Measurements from ENCODE around the gene JAZF1. TPM values are rescaled to one million over a fixed set of nuclear protein-coding genes. Genes with fewer than 3 reads are reported as not detected.
A peak's percentile ranks its signal among the peaks of the same experiment; 100 is the strongest.

JAZF1 gene
- total and polyA plus RNA-seq, 2 of the 4 experiments (the other 2 are of a cell fraction) = 8.4 to 10.5 TPM

- no peak for TF ChIP-seq RFX5 (IDR thresholded peaks at IDR 0.05; ENCODE audit: low read depth, low read length)
- TF ChIP-seq MAZ (IDR thresholded peaks at IDR 0.05; ENCODE audit: borderline replicate concordance, low read depth, low read length) = no peak
- TF ChIP-seq CEBPB (IDR thresholded peaks at IDR 0.05; ENCODE audit: low read depth, low read length) = peak; percentile 86
- TF ChIP-seq MAFK (IDR thresholded peaks at IDR 0.05; ENCODE audit: low read depth, low read length) = no peak
- no peak for TF ChIP-seq BHLHE40 (IDR thresholded peaks at IDR 0.05; ENCODE audit: low read depth, low read length)
- no peak for TF ChIP-seq ELK1 (IDR thresholded peaks at IDR 0.05; ENCODE audit: borderline replicate concordance, low read depth, low read length)
- BruUV-seq (replicated peaks) = no TSS peak
- intact Hi-C loops (cut with micrococcal nuclease) (no loop called here), dilution Hi-C loops (cut with HindIII; ENCODE audit: low sequenced_read_pairs, unreplicated experiment) (no loop called here), in situ Hi-C loops (cut with MboI; ENCODE audit: low sequenced_read_pairs) (no loop called here)
- no peak overlapping the region for H3K23ac ChIP-seq (ENCODE audit: low read depth, low read length)
- no peak overlapping the region for H2AK9ac ChIP-seq (replicated peaks; ENCODE audit: low read depth, low read length, poor library complexity)
- WGBS, 2 experiments (ENCODE audit: extremely low coverage in 2 of 2, insufficient read length in 1 of 2) = 90% methylated on average over 9 of the region's 14 CpGs; no CpG with 5 or more reads in 1 of the 2 experiments
- H3K79me1 ChIP-seq (ENCODE audit: low read depth in 1 of 2, low read length in 2 of 2) = peaks cover 16 to 44% of the 10 kb centered on the region in 2 experiments; a peak in 3 of 4 replicates
- no peaks in the 10 kb centered on the region for H3K27me3 ChIP-seq (ENCODE audit: control insufficient read depth, insufficient read depth, low read length)
- H4K91ac ChIP-seq (ENCODE audit: insufficient read depth, low read depth, low read length) = no peak overlapping the region
- H2BK5ac ChIP-seq (ENCODE audit: low read depth, low read length, poor library complexity, severe bottlenecking) = no peak overlapping the region
- no peak overlapping the region for H3K56ac ChIP-seq (ENCODE audit: extremely low read depth, insufficient read depth, low read length)
- DNase-seq (no peak), ATAC-seq (ENCODE audit: low read depth) (no peak)
- no peak overlapping the region for H2AK5ac ChIP-seq (ENCODE audit: low read depth, low read length)
- no peaks in the 10 kb centered on the region for H3K36me3 ChIP-seq (ENCODE audit: control insufficient read depth, insufficient read depth, low read length)
- no peak overlapping the region for H4K8ac ChIP-seq (ENCODE audit: low read depth in 2 of 2, low read length in 2 of 2)
- H3K9me1 ChIP-seq (ENCODE audit: insufficient read depth, low read length) = peaks cover 2% of the 10 kb centered on the region
- no peak overlapping the region for H3K4ac ChIP-seq (ENCODE audit: low read depth, low read length)
- H3K18ac ChIP-seq (ENCODE audit: low read depth, low read length) = no peak overlapping the region
- POLR2A ChIA-PET (ENCODE audit: unreplicated experiment) = no interaction called here
- no peak overlapping the region for H2BK15ac ChIP-seq (ENCODE audit: low read depth, low read length)
- H2AFZ ChIP-seq (replicated peaks; ENCODE audit: low read length, poor library complexity) = no peak overlapping the region
- H3K4me2 ChIP-seq (ENCODE audit: low read depth, low read length) = no peak overlapping the region
- H3K4me3 ChIP-seq (ENCODE audit: insufficient read depth, low read depth, low read length) = no peak overlapping the region
- H2BK120ac ChIP-seq (ENCODE audit: low read depth, low read length) = no peak overlapping the region
- peaks cover 6% of the 10 kb centered on the region for H3K4me1 ChIP-seq (ENCODE audit: control insufficient read depth, insufficient read depth, low read length)
- H3K9me3 ChIP-seq (ENCODE audit: control insufficient read depth, insufficient read depth, low read length) = no peaks in the 10 kb centered on the region
- peaks cover 3% of the 10 kb centered on the region; the same call in 1 of the 2 replicates for H4K20me1 ChIP-seq (ENCODE audit: insufficient read depth, low read length)
- no peak overlapping the region for H4K5ac ChIP-seq (ENCODE audit: low read depth, low read length)
- no peak overlapping the region for H3K9ac ChIP-seq (ENCODE audit: low read depth, low read length)
- H2BK20ac ChIP-seq (ENCODE audit: low read depth, low read length) = no peak overlapping the region
- no peak overlapping the region for H3K14ac ChIP-seq (replicated peaks; ENCODE audit: low read depth, low read length)
- CTCF ChIA-PET = interaction anchor here (0.6 kb wide), 1 partner anchor 12 kb away, joined by 7 read pairs; no protein-coding TSS in a partner anchor
- no peak overlapping the region for H3K27ac ChIP-seq (ENCODE audit: insufficient read depth, low read length)
Measured at GRCh38 chr7:28112883-28113540, 67.6 kb downstream of the JAZF1 start.

Data from IMR-90 (cell line).